ENCODE measurements around the gene APOD. TPM values are rescaled to one million over a fixed set of nuclear protein-coding genes. Genes with fewer than 3 reads are reported as not detected.
A peak's percentile ranks its signal among the peaks of the same experiment; 100 is the strongest.
"Not testable (repeated sequence)": the region's sequence is repeated elsewhere in the genome, so short reads cannot be mapped to it uniquely, and the experiment has no call there.

The APOD gene
- total and polyA plus RNA-seq, 4 experiments from 2014 or later: not detected

DNA sequence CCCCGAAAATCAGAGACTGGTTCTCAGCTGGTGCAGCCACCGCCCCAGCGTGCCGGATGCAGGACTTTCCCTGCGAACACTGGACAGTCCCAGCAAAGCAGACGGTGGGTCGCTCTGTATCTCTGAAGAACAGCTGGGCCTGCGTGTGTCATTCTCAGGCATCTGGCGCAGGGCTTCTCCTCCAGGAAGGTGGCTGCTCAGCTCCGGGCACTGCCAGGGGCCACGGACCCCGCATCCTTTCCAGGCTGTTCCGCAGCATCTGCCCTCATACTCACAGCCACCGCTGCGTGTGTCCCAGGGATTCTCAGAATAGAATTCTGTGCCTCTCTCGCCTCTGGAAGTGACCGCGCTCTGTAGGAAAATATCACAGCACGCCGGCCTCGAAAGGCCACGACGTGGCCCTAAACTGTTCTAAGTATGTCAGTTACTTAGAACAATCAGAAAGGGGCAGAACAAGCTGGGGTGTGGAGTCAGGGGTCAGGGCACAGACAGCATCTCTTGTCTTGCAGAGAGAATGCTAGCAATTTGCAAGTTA lies 44.7 kb upstream of the APOD start:
- H3K4me3 ChIP-seq (ENCODE audit: low read length in 2 of 2); CTCF ChIA-PET (ENCODE audit: partially characterized antibody); POLR2A ChIA-PET (ENCODE audit: partially characterized antibody); DNase-seq; H3K27ac Mint-ChIP-seq; H3K27ac ChIP-seq (ENCODE audit: low read depth, low read length); H3K4me3 Mint-ChIP-seq; H3K27me3 ChIP-seq (ENCODE audit: insufficient read depth, low read length); H3K4me1 ChIP-seq (ENCODE audit: insufficient read depth, low read length); H3K36me3 Mint-ChIP-seq; H3K9me3 ChIP-seq (ENCODE audit: control insufficient read depth in 1 of 2, low read length in 2 of 2); H3K4me1 Mint-ChIP-seq; H3K36me3 ChIP-seq (ENCODE audit: insufficient read depth, low read length); H3K27me3 Mint-ChIP-seq; H3K9me3 Mint-ChIP-seq: not testable (repeated sequence)
- intact Hi-C loops (cut with micrococcal nuclease): loop anchor here (5.0 kb wide), 1 partner anchor 229 kb away; no protein-coding TSS in a partner anchor

DNA sequence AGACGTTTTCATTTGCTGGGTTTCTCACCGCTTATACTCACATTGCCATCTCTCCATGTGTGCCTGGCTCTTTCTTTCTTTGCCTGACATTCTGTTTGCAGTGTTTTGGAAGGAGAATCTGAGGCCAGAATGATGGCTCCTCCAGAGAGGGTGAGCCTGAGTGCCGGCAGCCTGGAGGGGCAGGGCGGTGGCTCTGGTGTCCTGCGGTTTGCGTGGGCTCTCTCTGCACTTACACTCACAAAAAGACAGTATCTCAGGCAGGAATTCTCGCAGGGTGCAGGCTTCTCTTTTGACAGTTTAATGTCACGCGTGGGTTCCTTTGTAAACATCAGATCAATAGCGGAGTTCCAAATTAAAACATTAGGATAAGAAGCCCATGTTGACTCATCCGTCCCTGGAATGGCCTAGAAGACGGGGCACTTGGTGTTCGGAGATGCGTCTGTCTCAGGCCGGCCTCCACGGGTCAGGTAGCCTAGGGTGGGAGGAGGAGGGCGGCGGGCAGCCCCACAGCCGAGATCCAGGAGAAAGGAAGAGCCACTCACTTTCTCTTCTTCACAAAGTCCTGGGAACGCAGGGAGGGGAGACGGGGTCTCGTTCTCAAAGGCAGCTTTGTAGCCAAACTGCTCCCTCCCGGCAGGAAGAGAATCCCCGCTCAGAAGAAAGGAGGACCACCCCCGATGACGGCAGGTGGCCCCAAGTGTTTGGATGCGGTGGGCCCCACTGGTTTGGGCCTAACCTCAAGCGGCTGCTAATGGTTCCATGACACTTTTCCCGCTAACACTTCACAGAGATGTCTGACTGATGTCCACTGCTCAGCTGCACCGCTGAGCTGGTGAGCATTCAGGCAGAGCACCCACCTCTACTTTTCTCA lies 44.0 kb upstream of the APOD start:
- H3K9me3 Mint-ChIP-seq; POLR2A ChIA-PET (ENCODE audit: partially characterized antibody): not testable (repeated sequence)
- H3K4me3 Mint-ChIP-seq: peak overlapping the region in 1 of 8 donors; percentile 39

DNA sequence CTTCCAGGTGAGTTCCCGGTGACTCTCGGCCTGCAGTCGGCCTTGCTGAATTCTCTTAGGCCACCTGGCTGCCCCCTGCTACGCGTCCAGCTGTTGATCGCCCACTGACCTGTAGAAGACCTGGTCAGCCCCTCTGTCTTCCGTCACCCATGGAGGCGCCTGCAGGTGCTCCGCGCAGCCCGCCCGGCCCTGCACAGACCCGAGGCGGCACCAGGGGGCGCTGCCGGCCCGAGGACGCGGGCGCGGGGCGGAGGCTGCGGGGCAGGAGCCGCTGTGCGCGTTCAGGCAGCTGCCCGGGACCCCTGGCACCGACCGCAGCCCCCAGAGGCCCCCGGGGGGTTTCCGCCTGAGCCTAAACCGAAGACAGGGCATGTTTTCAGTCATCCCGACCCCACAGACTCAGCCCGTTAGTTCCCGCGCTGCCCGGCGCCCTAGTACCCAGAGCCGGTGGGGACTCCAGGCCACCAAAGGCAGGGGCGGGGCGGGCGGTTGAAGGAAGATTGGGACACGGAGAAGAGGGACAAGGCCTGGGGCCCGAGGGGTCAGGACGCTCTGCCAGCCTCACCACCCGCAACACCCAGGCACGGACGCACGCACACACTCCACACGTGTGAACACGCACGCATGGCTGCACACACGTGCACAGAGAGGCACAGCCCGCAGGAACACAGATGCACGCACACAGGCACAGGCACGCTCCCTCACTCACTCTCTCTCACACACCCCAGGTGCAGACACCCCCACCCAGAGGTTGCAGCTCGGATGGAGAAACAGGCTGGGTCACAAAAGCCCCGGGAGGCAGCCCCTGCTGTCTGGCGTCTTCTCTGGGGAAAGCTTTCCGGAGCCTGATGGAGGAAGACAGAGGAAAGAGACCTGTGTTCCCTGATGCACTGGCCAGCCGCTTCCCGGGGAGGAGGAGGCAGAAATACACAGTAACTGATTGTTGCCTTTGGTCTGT lies 41.1 kb upstream of the APOD start:
- H3K36me3 ChIP-seq (ENCODE audit: insufficient read depth, low read length); H3K4me1 ChIP-seq (ENCODE audit: insufficient read depth, low read length); H3K9me3 Mint-ChIP-seq; H3K36me3 Mint-ChIP-seq; H3K9me3 ChIP-seq (ENCODE audit: control insufficient read depth in 1 of 2, low read length in 2 of 2); H3K27me3 ChIP-seq (ENCODE audit: insufficient read depth, low read length); H3K27ac ChIP-seq (ENCODE audit: low read depth, low read length); H3K27me3 Mint-ChIP-seq; CTCF ChIA-PET (ENCODE audit: partially characterized antibody); H3K4me3 ChIP-seq (ENCODE audit: low read length in 2 of 2); H3K4me1 Mint-ChIP-seq; POLR2A ChIA-PET (ENCODE audit: partially characterized antibody): not testable (repeated sequence)
- DNase-seq: peak; percentile 31 to 50 (median 36)
- intact Hi-C loops (cut with micrococcal nuclease): loop anchor here (5.0 kb wide), 1 partner anchor 232 kb away; no protein-coding TSS in a partner anchor
- Mint-ChIP-seq H3K4me3 (peak overlapping the region in 7 of 8 donors; percentile 54 to 79 (median 71)), H3K27ac (peak overlapping the region in 2 of 7 donors; percentile 40 to 68)

More for the DNA sequence above, 44.0 kb upstream of the APOD start:
- H3K36me3 ChIP-seq (ENCODE audit: insufficient read depth, low read length); H3K9me3 ChIP-seq (ENCODE audit: control insufficient read depth in 1 of 2, low read length in 2 of 2); H3K27me3 Mint-ChIP-seq; CTCF ChIA-PET (ENCODE audit: partially characterized antibody); H3K36me3 Mint-ChIP-seq; H3K4me1 ChIP-seq (ENCODE audit: insufficient read depth, low read length); H3K27me3 ChIP-seq (ENCODE audit: insufficient read depth, low read length); H3K27ac ChIP-seq (ENCODE audit: low read depth, low read length); H3K4me3 ChIP-seq (ENCODE audit: low read length in 2 of 2); H3K4me1 Mint-ChIP-seq; DNase-seq: not testable (repeated sequence)
- H3K27ac Mint-ChIP-seq: peak overlapping the region in 3 of 7 donors; percentile 0 to 79 (median 36)
- intact Hi-C loops (cut with micrococcal nuclease): loop anchor here (5.0 kb wide), 1 partner anchor 230 kb away; no protein-coding TSS in a partner anchor

DNA sequence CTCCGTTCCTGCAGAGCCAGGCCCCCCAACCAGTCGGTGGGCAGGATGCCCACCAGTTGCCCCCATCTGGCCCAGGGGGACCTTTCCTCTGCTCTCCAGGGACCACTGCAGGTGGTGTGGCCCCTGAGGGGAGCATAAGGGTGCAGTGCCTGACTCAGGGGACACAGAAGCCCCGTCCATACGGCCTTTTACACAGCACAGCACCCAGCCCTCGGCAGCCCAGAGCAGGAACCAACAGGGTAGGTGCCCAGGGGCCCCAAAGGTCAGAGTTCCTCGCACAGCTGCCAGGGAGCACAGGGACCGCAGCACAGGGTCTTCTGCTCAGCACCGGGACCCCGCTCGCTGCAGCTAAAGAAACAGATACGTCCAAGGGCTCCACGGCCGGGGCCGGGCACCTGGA lies 40.4 kb upstream of the APOD start:
- H3K4me3 Mint-ChIP-seq; DNase-seq; H3K4me3 ChIP-seq (ENCODE audit: low read length in 2 of 2); H3K9me3 ChIP-seq (ENCODE audit: control insufficient read depth in 1 of 2, low read length in 2 of 2); intact Hi-C loops (cut with micrococcal nuclease); H3K4me1 Mint-ChIP-seq; H3K4me1 ChIP-seq (ENCODE audit: insufficient read depth, low read length); H3K27ac ChIP-seq (ENCODE audit: low read depth, low read length); CTCF ChIA-PET (ENCODE audit: partially characterized antibody); H3K9me3 Mint-ChIP-seq; H3K27me3 ChIP-seq (ENCODE audit: insufficient read depth, low read length); H3K27ac Mint-ChIP-seq; H3K36me3 Mint-ChIP-seq; H3K27me3 Mint-ChIP-seq; POLR2A ChIA-PET (ENCODE audit: partially characterized antibody); H3K36me3 ChIP-seq (ENCODE audit: insufficient read depth, low read length): not testable (repeated sequence)

DNA sequence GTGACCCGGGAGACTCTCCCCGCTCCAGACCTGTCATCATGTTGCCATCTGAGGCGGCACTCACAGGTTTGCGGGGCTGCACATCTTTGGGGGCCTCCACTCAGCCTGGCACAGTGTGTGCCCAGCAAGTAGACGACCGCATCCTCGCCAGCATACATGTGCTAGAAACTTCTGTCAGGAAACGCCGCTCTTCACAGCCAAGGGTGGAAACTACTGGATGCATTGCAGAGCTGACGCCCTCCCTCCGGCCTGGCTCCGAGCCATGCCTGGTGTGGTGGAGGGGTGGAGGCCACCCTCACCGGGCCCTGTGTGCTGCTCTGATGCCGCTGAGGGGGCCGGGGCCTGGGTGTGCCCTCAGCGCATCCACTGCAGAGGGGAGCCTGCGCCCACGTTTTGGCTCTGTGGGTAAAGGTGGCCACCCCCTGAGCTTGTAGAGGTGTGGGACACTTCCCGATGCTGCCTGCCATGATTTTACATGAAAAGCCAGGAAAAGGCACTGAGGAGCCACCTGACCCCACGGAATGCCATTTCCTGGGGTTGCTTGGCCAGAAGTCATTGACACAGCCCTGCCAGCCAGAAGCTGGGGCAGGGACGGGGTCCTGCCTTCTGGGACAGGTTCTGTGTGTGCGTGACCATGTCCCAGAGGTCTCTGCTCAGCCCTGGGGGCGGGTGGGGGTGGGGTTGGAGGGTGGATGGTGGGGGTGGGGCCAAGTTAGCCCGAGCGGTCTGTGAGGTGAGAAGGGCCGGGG lies 39.7 kb upstream of the APOD start:
- H3K36me3 ChIP-seq (ENCODE audit: insufficient read depth, low read length); H3K4me3 ChIP-seq (ENCODE audit: low read length in 2 of 2); H3K9me3 ChIP-seq (ENCODE audit: control insufficient read depth in 1 of 2, low read length in 2 of 2); CTCF ChIA-PET (ENCODE audit: partially characterized antibody); H3K4me1 Mint-ChIP-seq; H3K36me3 Mint-ChIP-seq; H3K9me3 Mint-ChIP-seq; DNase-seq; H3K27me3 Mint-ChIP-seq; H3K27ac ChIP-seq (ENCODE audit: low read depth, low read length); H3K27ac Mint-ChIP-seq; H3K4me3 Mint-ChIP-seq; POLR2A ChIA-PET (ENCODE audit: partially characterized antibody); H3K27me3 ChIP-seq (ENCODE audit: insufficient read depth, low read length); intact Hi-C loops (cut with micrococcal nuclease); H3K4me1 ChIP-seq (ENCODE audit: insufficient read depth, low read length): not testable (repeated sequence)

DNA sequence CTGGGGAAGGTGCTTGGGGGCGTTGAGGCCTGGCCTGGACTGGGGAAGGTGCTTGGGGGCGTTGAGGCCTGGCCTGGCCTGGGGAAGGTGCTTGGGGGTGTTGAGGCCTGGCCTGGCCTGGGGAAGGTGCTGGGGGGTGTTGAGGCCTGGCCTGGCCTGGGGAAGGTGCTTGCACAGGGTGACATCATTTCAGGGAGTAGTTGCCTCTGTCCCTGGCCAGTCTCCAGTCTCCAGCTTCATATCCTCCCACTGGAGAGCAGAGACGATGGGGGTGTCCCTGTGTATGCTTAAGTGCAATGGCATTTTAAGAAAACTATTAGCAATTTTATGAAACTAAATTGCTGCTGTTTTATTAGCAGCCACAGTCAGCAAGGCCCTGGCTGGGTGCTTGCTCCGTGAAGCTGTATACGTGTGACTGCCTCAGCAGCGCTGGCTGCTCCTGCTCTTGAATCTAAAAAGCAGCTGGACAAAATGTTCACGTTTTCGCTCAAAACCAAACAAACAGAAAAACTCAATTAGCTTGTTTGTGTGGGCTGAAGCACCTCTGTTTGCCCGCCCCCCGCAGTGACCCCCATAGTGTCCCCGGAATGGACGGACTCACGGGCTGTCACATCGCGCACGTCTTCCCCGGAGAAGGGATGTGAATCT lies 38.9 kb upstream of the APOD start:
- H3K9me3 ChIP-seq (ENCODE audit: control insufficient read depth in 1 of 2, low read length in 2 of 2); H3K27ac Mint-ChIP-seq; DNase-seq; H3K4me3 Mint-ChIP-seq; POLR2A ChIA-PET (ENCODE audit: partially characterized antibody); H3K4me3 ChIP-seq (ENCODE audit: low read length in 2 of 2); H3K27me3 ChIP-seq (ENCODE audit: insufficient read depth, low read length); H3K4me1 Mint-ChIP-seq; CTCF ChIA-PET (ENCODE audit: partially characterized antibody); H3K27ac ChIP-seq (ENCODE audit: low read depth, low read length); intact Hi-C loops (cut with micrococcal nuclease); H3K36me3 ChIP-seq (ENCODE audit: insufficient read depth, low read length); H3K27me3 Mint-ChIP-seq; H3K36me3 Mint-ChIP-seq; H3K9me3 Mint-ChIP-seq; H3K4me1 ChIP-seq (ENCODE audit: insufficient read depth, low read length): not testable (repeated sequence)

Measured in CD4-positive, alpha-beta memory T cell (primary cell).